Stomach (tissue), 4 donors: ENCODE results near the gene IRAK1.

Source experiments
- POLR2A ChIP-seq, 4 donors: fragments of 450-650 bp; IDR thresholded peaks; one replicate each; pipeline ENCODE4 v1.6.1; 2016; ENCODE audit warnings: antibody characterized with exemption in 4 of 4, control low read depth in 2 of 4, mild to moderate bottlenecking in 1 of 4, moderate library complexity in 1 of 4
- POLR2AphosphoS5 ChIP-seq, 3 donors: sonication (generic); formaldehyde crosslinking; IDR thresholded peaks; one replicate each; pipeline ENCODE4 v1.6.1; 2016; ENCODE audit warnings: antibody characterized with exemption in 3 of 3
- TF ChIP-seq, protein P1 (sequence below), 7 experiments: fragments of 450-650 bp in 4 of 7; fragments of 200-600 bp in 3 of 7; sonication (generic) in 3 of 7; IDR thresholded peaks; one replicate each; pipeline ENCODE4 v1.5.1; 2016 to 2019; ENCODE audit warnings: antibody characterized with exemption in 7 of 7, control low read depth in 2 of 7, mild to moderate bottlenecking in 1 of 7

DNA sequence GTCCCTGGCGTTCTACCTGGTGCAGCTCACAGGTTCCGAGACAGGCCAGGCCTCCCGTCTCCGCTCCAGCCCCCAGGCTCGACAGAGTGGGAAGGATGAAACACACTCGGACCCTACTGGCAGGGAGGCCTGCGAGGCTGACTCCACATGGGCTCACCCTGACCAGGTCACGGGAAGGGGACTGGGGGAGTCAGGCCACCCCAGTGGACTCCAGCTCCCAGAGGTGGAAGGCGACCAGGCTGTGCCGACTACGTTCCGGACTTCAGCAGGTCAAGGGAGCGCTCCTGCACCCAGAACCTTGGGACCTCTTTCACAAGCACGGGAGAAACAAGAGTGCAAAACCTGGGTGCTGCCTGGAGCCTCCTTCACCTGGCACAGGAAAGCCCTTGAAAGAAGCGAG lies 4.6 kb upstream of the IRAK1 start:
- TF ChIP-seq, protein P1, sequence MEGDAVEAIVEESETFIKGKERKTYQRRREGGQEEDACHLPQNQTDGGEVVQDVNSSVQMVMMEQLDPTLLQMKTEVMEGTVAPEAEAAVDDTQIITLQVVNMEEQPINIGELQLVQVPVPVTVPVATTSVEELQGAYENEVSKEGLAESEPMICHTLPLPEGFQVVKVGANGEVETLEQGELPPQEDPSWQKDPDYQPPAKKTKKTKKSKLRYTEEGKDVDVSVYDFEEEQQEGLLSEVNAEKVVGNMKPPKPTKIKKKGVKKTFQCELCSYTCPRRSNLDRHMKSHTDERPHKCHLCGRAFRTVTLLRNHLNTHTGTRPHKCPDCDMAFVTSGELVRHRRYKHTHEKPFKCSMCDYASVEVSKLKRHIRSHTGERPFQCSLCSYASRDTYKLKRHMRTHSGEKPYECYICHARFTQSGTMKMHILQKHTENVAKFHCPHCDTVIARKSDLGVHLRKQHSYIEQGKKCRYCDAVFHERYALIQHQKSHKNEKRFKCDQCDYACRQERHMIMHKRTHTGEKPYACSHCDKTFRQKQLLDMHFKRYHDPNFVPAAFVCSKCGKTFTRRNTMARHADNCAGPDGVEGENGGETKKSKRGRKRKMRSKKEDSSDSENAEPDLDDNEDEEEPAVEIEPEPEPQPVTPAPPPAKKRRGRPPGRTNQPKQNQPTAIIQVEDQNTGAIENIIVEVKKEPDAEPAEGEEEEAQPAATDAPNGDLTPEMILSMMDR (IDR thresholded peaks at IDR 0.05) = no peak
- TF ChIP-seq POLR2A (IDR thresholded peaks at IDR 0.05) (no peak), POLR2AphosphoS5 (IDR thresholded peaks at IDR 0.05) (no peak)
